Activated naive CD4-positive, alpha-beta T cell (primary cell): ENCODE measurements around the gene ADAMTS17.

Experiments used
- DNase-seq, 4 experiments: peaks; one replicate each; lab custom pipeline; 2025; lab: John Stamatoyannopoulos, UW

The ADAMTS17 gene

DNA sequence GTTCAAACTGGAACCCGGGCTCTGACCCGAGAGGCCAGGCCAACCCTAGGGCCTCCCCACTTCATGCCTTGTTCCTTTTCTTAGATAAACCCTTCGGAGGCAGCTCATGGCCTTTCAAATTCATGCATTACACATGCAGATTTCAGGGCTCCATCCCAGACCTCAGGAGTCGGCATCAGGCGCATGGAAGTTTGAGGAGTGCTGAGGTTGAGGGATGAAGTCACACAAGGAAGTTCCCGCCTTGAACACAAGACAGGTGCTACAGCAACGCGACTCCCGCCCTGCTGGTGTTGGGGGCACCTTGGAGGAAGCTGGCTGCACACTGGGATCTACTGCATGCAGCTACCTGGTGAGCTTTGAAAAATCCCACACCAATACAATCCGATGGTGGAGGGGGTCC lies 363.3 kb downstream of the ADAMTS17 start:
- no peak for DNase-seq

DNA sequence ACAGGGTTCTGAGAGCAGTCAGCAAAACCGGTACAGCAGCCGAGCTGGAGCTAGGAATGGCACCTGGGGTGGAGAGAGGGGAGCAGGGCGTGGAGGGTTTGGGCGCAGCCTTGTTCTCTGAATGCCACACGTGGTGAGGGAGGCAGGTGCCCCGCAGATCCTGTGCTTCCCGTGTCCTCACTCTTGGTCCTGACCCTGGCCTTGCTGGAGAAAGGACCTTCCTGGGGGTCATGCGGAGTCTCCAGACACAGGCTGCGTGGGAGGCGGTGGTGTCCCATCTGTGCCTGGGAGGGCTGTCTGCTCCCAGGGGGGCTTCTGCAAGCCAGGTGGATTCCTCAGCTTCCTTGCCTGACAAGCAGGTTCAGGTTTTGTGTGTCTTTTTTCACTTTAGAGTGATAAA lies 363.8 kb downstream of the ADAMTS17 start:
- DNase-seq, result no peak

DNA sequence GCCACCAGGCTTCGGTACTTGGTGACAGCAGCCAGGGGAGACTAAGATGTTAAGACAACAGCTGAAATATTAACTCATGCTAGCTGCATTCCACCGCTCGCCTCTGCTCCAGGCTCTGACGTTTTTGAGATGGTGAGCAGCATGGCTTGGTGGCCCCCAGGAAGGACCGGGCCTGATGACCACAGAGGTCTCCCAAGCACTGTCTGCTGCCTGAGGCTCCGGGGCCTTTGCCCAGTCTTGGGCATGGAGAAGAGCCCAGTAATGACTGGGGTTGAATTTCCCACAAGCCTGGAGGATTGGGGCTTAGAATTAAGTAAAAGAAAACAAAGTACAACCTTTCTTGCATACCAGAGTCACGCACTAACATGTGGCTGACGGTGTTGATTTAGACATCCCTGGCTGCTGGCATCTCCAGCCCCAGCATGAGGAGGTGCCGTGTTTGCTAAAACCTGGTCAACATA lies 364.9 kb downstream of the ADAMTS17 start:
- DNase-seq, result no peak

DNA sequence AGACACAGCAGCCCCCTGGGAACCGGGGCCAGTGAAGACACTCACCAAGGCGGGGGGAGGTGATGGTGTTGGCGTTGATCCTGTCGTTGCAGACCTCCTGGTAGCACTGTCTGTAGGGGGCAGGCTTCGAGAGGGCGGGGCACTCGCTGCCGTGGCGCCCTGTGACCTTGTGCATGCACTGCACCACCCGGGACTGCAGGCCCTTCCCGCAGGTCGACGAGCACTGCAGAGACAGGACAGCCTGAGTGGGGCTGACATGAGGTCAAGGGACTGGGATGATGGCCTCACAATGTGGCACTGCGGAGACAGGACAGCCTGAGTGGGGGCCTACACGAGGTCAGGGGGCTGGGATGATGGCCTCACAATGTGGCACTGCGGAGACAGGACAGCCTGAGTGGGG lies 365.8 kb downstream of the ADAMTS17 start:
- no peak for DNase-seq

DNA sequence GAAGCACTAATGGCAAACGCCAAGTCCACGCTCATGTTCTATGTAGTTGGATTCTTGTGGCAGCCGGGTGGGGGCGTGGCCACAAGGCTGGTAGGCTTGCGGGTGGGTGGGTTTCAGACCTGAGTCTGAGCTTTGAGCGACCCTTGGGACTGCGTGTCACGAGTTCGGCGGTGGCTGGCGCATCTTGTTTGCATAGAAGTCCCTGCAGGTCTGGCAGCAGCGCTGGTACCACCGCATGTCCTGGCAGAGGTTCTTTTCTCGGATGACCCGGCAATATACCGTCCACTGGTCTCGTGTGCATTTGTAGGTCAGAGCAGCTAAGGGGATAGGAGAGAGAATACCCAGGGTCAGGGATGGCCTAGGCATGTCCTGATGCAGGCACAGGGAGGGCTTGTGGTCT lies 367.5 kb downstream of the ADAMTS17 start:
- DNase-seq, result no peak

DNA sequence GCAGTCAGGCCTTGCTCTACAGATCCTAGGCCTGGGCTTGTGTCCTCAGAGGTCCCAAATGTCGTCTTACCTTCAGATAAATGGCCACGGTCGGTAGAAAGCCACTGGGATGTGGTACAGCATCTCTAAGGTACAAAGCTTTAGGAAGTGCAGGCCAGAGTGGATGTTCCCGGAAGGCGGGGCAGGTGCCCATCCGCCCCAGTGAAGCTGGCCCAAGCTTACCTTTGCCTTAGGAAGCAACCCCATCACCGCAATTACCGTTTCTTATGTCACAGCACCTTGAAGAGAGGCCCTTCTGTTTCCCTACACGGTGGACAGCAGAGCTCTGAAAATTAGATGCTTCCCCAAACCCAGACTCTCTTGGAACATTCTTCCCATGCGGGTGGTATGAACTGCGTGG lies 368.4 kb downstream of the ADAMTS17 start:
- DNase-seq, result no peak

DNA sequence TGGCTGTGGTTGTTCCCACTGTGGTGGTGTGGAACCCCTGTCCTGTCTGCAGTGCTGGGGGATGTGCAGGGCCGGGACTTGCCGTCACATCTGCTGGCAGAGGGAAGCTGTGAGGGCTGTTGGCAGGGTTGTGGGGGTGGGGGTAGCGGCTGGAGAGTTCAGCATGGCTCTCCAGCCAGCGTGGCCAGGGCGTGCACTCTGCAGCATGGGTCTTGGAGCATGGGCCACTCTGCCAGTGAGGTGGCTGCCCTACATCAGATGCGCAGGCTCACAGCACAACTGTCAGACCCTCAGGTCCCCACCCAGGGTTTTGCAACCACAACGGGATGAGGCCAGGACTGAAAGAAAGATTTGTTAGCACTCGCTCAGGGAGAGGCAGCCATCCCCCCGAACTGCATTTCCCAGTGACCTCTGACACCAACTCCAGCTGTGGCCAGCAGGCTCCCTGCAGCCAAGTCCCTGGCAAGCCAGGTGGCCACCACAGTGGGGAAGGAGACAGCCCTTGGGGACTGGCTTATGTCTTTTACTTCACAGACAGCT lies 370.8 kb downstream of the ADAMTS17 start:
- DNase-seq, result no peak

DNA sequence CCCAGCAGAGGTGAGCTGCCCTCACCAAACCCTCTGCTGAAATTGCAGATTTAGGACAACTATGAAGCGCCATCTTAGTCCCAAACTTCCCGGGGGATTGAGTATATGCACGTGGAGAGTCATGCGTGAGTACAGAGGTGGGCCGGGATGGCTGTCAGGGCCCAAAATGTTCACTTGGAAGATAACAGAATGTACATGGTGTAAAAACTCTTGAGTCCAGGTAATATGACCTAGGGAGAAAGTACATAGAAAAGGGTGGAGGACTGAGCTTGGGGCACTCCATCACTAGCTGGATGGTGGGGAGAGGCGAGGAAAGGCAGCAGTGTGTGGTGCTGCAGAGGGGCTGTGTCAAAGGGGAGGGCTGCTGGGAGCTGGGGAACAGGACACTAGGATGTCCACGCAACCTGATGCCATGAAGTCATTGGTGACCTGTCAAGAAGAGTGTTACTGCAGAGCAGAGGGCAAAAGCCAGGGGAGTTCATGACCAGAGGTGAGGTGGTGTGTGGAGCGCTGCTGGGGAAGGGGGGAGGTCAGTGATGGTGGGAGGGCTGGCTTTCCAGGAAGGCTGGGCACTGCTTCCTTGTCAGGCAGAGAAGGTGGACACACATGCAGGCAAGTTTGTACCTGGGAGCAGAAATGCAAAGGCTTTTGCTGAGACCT lies 372.4 kb downstream of the ADAMTS17 start:
- DNase-seq, result no peak

DNA sequence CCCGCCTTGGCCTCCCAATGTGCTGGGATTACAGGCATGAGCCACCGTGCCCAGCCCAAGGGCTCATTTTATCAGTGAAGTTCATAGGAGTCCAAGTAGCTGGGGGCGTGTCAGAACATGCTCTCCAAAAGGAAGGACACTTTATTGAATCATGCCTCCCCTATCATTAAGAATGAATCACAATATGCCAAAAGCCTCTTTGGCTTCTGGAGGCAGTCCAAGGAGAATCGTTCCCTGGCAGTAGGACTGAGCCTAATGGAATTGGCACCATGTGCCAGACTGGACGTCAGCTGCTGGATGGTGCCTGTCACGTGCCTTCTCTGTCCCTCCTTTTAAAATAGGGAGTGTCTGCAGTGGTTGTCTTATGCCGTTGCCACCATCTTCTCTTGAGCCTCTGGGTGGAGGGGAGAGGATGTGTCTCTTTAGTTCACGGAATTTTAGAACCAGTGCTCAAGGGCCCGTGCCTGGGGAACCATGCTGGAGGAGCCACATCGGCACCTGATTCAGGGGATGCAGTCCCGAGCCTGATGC lies 373.9 kb downstream of the ADAMTS17 start:
- DNase-seq, result no peak

DNA sequence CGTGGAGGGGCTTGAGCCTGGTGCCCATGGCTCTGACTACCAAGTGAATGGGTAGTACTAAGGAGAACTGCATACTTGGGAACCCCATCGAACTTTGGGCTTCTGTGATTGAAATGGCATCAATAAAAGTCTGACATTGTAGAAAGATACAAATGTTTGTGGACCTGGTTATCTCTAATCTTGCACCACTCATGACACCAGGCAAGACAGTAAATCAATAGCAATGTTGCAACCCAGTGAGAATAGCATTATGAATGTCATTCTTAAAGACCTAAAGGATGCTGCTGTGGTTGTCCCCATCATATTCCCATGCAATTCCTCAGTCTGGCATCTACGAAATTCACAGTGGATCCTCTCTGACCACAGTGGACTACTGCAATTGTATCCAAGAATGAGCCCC lies 375.0 kb downstream of the ADAMTS17 start:
- no peak for DNase-seq

DNA sequence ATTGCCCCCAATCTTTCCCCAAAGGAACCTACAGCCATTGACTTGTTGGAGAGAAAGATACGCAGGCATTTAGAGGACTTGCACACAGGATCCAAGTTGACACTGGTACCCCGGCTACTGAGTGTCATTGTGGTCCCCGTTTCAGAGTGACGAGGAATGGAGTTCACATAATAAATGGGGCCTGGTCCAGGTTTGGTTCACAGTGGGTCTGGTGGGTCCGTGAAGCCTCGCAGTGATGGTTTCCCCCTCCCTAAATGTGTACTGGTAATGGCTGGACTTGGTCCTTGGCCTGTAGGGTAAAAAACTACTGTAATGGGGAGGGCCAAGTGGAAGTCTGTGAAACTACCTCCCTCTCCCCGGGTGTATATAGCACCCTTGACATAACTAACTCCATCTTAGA lies 376.4 kb downstream of the ADAMTS17 start:
- DNase-seq, result no peak

DNA sequence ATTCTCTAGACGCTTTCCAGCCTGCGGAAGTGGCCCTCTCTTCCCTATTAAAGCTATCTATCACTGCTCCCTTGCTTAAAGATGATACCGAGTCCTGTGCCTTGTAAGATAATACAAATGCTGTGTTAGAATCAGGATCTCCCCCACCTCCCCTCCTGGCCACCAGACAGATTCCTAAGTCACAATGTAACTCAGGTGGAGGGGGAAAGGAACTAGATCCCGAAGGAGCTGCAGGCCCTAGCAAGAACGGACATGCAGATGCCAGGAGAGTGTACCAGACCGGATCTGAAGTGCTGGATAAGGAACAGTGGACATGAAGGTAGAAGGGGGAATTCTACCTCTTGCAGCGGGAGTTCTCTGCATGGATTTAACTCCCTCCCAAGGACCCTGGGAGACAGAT lies 377.8 kb downstream of the ADAMTS17 start:
- DNase-seq, result no peak

DNA sequence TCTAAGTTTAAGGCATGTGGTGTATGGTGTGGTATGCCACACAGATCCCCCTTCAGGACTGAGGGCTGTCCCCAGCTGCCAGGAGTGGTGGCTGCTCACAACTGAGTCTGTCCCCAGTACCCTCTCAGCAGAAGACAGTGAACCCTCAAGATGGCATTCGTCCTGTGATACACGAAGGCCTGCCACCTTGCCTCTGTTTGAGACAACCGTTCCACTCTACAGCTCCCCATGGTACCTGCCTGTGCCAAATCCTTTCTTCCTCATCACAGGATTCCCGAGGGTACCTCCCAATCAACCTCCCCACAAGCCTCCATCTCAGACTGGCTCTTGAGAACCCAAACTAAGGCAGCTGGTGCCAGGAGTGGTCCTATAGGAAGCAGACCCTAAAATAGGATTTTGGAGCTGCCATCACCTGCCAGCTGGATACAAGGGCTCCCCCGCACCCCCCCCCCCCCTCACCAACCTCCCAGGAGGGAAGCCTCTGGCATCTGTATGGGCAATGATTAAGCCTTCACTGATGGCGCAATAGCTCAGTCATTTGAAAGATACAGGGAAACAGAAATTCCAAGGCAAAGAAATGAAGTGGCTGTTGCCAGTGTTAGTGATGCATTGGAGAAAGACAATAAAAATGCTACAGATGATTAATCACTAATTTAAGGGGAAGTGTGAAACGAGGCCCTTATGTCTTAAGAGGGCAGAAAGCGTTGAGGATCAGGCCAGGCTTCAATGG lies 378.5 kb downstream of the ADAMTS17 start:
- no peak for DNase-seq

DNA sequence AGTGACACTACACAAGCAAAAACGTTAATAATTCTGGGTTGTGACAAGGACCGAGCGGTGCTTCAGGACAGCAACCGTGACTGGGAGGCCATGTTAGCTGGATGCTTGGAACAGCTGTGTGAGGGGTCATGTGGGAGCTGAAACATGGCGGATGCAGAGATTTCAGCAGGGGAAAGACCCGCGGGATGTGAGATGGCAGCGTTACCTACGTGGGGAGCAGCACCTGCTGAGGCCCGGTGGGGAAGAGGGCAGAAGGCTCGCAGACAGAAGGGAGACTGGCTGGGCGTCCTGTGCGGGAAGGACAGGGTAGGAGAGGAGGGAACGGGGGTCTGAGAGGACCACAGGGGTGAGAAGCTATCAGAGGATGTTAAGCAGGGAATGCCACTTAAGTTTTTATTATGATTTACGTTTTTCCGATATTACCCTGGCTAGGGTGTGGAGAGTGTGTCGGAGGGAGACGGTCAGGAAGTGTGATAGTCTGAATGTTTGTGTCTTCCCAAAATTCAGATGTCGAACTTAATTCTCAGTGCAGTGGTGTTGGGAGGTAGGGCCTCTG lies 379.7 kb downstream of the ADAMTS17 start:
- no peak for DNase-seq

DNA sequence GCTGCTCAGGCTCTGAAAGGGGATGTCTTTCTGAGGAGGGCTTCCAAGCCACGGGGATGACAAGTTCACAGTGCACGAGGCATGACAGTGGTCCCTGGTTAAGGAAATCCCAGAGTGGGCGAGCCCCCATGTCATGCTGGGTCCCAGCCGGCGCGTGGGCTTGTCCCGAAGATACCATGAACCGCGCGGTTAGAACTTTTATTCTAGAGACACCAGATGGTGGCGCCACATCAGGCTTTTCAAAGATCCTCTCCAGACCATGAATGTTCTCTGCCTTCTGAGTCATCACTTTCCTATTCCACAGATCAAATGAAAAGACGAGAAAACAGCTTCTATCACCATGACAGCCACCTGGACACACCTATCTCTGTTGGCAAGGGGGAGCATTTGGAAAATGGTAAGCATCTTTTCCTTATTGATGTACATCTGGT lies 380.7 kb downstream of the ADAMTS17 start:
- DNase-seq, result no peak

DNA sequence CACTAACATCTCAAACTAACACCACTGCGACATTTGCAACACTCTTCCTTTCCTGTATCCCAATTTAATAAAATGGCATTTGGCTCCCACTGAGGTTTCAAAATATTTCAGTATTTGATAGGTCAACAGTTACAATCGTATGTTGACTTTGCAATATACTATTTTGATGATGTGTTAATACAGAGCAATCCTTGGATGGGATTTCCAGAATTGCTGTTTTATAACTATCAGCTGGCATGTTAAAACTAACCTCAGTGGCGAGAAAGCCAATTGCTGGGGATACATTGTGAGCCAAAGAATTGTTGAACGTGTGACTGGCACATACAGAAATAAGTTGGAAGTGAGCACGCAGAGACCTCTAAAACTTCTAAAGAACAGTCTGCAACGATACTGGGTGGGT lies 382.4 kb downstream of the ADAMTS17 start:
- DNase-seq, result no peak

DNA sequence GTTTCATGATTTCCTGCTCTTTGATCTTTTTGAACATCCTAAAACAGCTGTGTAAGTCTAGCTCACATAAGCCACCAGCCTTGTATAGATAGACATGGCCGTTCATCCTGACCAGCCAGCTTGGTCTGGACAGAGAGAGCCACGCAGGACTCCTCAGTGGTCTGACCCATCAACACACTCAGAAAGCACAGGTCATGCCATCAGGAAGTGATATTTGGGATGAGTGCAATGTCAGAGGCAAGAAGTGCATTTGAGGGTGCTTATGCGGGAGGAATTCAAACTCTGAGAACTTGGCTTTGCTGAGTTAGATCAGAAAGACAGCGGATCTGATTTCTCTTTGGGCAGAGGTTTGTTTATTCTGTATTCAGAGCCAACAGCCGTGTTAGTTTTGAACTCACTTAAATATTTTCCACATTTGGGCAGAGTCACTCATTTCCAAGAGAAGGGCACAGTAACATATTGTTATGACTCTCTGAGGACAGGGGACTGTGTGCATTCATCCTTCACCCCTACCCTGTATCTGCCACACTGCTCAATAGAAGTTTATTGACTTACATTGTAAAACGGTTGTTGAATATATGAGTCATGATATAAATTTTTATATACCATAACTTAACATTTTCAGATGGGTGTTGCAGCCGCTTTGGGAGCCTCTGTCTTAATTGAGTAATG lies 383.2 kb downstream of the ADAMTS17 start:
- DNase-seq, result no peak

DNA sequence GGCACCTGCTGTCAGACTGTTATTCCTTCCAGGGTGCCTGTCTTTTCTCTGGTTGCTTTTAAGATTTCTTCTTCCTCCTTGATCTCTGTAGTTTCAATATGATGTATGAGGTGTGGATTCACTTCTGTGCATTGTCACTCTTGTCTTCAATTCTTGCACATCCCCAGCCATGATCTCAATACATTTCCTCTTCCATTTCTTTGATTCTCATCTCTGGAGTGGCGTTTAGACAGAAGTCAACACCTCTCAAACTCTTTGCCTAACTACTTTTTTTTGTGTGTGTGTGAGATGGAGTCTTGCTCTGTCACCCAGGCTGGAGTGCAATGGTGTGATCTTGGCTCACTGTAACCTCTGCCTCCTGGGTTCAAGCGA lies 384.1 kb downstream of the ADAMTS17 start:
- no peak for DNase-seq

DNA sequence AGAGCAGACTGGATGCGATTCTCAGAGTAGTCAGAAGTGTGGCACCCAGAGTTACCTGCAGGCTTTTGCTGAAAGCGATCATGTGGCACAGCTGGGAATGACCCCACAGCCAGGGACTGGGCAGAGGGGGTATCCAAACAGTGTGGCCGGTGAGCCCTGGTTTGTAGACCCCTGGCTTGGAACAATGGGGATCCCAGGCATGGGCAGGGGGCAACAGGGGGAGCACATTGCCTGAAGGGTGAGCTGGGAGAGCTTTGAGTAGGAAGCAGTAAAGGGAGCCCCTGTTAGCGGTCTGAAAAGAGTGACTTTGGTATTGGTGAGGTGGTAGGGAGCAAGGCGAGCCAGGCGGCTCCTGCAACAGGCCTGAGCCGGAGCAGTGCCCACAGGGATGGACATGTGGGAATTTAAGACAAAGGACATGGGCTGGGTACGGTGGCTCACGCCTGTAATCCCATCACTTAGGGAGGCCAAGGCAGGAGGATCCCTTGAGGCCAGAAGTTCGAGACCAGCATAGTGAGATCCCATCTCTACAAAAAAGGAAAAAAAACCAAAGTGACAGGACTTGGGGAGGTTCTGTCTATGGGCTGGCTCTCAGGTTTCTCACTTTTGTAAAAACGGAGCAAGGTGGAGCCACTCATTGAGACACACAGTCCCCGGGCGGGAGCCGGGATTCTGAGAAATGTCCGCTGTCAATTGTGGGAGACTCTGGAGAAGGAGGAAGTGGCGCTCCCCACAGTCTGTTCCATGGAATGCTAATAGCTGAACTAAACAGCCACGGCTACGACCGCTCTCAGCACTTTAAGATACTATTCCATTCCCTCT lies 384.7 kb downstream of the ADAMTS17 start:
- no peak for DNase-seq

DNA sequence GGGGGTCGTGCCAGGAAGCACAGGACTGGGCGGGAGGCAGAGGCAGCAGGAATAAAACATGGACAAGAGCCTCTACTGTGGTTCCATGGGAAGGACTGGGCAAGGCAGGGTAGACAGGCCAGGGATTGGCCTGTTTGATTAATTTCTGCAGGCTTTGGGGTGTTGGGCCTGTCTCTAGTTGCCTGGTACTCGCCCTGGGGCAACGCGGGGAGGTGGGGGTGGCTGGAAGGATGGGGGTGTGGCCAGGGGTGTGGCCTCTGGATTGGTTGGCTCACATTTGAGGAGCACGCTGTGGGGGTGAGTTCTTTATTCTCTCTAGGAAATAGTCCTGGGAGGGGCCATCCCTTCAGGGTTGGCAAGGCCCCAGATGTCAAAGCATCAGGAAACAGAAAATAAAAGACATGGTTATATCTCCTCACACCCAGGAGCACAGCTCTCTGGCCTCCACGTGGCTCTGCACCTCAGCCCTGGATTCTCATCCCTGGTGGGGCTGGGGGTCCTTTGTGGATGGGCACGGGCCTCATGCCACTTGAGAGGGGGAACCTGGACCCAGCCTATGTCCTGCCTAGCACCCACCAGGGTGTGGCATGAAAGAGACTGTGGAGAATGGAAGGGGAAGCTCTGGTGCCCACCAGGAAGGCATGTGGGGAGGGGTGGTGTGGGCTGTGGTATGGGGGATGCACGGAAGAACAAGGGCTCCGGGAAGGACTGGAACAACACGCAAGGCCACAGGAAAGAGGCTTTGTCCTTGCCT lies 385.6 kb downstream of the ADAMTS17 start:
- no peak for DNase-seq

DNA sequence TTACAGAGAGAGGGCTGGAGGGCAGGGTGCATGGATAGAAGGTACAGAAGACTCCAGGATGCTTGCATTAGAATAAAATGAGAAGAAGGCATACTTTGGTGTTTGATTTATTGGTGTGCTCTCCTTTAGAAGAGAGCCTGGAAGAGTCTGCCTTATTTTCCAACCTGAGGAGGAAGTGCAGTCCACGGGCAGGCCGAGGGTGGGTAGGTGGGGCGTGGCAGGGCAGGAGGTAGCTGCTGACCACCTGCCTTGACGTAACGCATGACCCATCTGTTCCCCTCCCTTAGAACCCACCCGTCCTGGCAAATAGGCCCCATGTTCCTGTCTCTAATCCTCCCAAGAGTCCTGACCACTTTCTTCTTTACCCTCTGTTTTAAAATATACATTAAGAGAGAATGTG lies 386.2 kb downstream of the ADAMTS17 start:
- no peak for DNase-seq
